Measurements from ENCODE around the gene SLC30A2.

DNA sequence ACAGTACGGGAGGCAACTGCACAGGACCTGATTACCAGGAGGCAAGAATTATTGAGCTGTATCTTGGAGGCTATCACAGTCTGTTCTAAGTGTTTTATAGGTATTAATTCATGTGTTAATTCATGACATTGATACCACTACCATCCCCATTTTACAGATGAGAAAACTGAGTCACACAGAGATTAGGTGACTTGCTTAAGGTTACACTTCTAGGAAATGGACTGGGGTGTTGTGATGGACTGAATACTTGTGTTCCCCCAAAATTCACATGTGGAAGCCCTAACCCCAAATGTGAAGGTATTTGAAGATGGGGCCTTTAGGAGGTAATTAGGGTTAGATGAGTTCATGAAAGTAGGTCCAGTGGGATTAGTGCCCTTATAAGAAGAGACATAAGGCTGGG is 31.6 kb upstream of the SLC30A2 start:
- peak; percentile 97 for TF ChIP-seq CHD4 (IDR thresholded peaks at IDR 0.05; ENCODE audit: insufficient read depth, insufficient replicate concordance, low read depth, low read length, poor library complexity, severe bottlenecking)
- no peak for TF ChIP-seq ZNF24 (IDR thresholded peaks at IDR 0.05)
- no peak for TF ChIP-seq BHLHE40 (IDR thresholded peaks at IDR 0.05; ENCODE audit: low read length)
- TF ChIP-seq SPI1 (IDR thresholded peaks at IDR 0.05; ENCODE audit: borderline replicate concordance, low read depth, low read length), result no peak
- no peak for TF ChIP-seq HSF4 (CRISPR knock-in tag; IDR thresholded peaks at IDR 0.05; ENCODE audit: borderline replicate concordance)
